RKO (cell line): Measurements from ENCODE around the gene PLAC1.

Experiments
- DNase-seq: peaks from one replicate; pipeline ENCODE4 v3.0.0-alpha.2; 2016; ENCODE audit warnings: low spot score

Gene PLAC1

DNA sequence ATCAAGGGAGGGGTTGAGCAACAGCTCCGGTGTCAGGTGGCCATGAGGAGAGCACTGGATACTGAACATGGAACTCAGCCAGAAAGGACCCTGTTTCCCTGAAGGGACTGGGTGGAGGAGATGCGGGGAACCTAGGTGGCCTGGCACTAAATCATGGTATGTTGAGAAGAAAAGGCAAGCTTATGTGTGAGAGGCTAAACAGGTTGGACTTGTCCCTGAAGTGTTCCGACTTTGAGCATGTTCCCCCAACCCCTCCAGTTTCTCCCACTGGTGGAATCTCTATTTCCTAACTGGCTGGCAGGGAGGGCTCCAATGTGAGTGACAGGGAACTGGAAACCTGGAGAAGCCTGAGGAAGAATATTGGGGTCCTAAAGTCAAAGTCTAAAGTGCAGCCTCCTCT, 69.5 kb downstream of the PLAC1 start:
- DNase-seq: no peak

DNA sequence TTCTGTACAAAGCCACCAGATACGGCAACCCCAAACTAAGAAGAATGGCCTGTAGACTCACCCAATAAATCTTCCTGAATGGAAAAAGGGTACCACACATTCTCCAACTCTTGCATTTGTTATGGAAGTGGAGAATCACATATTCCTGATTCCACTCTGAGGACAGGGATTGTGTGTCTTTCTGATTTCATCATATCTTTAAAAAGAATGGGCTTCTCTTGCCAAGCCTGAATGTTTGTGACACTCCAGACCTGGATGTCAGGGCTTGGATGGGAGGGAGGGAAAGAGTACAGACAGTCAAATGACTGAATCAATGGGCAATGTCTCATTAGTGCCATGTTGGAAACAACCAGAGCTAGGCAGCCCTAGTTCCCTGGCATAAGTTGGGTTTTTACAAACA, 77.4 kb downstream of the PLAC1 start:
- no peak for DNase-seq

DNA sequence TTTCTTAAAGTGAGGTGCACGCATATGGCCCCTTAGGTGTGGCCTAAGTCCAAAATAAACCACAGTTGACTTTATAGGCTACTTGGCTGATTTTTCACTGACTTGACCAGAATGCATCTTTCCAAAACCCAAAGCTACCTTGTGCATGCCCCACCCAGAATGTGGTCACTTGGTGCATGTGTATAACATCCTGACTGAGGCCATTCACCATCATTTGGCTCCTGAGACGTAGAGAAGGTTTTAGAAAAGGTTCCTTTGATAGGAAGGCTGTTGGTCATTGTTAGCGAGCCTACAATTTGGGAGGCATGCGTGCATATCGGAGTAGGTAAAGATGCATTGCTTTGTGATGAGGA, 84.6 kb downstream of the PLAC1 start:
- DNase-seq: no peak

DNA sequence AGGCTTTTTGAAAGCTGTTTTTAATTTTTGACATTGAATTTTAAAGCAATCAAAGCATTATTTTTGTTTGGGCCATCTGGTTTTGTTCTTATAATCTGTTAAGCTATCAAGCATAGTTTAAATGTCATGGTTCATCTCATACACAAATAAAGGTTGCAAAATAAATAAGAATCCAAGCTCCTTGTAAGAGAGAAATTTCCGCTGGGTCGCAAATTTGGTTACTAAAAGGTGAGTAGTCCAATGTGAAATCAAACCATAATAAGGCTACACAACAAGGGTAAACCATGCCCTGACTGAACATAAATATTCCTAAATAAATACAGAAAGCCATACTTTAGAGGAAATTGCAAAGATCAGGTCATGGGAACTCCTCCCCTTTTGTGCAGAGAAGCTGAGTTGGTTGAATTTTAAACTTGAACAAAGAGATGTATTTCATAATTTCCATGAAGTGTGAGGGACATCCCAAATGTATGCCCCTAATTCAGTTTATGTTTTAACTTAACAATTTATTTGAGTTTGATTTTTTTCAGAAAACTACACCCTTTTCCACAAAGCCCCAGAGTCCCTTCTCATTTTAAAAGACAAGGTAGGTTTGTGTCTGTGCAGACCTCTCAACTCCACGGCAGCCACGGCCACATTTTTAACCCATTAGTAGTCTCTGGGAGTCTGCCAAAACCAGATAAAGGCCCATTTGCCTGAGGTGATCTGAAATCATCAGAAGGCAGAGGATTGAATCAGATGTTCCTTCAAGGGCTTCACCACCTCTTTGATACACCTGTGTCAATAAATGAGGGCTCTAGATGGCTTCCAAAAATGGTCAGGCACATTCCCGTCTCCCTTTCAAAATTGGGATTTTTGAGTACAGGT, 85.2 kb downstream of the PLAC1 start:
- DNase-seq: no peak

DNA sequence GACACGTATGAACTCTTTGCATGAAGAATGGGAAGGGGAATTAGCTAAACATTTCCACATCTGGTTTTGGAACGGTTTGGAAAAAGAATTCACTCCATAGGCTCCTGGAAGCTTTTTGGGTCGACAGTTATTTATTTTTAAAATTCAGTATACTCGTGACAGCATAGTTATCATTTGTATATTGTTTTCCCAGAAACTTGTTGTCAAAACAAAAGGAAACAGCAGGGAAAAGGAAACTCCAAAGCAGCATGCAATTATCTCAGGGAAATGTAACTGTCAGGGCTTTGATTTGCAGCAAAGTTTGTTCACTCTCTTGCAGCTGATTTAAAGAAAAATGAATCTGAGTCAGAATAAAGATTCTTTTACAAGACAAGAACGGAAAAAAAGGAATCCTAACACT, 86.5 kb downstream of the PLAC1 start:
- no peak for DNase-seq

DNA sequence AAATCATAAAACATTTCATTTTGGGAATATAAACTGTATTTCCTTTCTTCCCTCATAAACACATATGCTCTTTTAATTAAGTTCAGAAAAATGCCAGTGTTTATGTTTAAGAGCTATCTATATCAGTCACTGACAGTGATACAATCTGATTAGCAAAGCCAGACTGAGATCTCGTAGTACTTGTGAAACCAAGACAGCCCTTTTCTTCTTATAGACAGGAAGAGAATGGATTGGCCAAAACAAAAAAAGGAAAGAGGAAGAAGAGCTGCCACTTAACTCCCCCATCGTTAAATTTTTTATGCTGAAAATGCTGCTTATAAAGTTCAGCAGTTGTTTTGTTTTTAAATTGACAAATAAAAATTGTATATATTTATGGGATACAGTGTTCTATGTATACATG, 87.4 kb downstream of the PLAC1 start:
- no peak for DNase-seq

DNA sequence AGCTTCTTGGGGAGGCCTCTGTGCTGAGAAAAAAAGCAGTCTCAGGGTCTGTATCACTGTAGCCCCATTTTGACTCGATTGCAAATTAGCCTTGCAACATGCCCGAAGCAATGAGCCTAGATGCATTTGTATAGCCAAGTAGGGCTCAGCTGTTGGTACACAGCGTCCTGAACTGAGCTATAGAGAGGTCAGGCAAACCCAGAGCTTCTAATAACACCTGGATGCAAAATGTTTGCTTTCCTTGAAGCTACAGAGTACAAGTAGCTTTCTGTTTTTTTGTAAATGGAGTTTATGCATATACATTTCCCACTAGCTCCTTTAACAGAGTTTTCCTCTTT, 87.8 kb downstream of the PLAC1 start:
- DNase-seq: no peak

DNA sequence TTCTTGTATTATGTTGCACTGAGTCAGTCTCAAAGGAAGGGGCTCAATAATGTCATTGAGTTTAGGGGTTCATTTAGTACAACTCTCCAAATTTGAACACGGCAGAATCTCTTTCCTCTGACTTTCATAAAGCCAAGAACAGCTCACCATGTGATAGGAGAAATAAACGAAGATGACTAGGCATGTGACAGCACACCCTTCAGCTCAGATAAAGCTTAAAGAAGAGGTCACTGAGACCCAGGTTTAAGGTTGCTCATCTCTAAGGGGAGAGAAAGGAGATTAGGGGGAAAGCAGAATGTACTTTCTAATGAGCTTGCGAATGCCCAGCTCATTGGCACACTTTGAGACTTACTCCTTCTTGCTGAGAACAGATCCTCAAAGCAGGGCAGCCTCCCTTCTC, 89.0 kb downstream of the PLAC1 start:
- no peak for DNase-seq

DNA sequence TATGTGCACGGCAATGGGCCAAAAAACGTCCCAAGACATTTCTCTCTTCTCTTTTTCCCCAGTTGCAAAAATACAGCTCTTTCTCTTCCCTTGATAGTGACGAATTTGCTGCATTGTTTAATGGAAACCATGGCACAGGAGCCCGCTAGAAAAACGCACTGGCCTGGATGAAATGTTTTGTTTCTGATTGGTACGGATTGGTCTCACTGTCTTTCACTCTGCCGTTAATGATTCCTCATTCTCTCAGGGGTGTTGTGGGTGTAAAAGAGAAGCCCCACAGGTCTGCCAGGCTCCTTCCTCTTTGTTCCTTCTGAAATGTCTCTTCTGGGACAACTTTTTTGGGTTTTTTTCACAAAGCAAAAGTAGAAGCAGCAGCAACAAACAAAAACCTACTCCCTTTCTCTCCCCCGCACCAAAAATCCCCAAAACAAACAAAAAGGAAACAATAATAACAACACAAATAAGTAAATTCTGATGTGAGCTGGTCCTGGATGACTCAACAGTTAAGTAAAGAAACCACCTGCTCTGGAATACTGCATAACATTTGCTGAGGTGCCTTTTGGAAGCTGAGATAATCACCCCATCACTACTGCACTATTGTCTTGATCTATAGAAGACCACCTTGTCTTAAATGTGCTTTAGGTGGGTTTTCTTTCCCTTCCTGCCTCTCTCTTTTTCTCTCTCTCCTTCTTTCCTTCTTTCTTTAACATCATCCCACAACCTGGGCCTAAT, 89.8 kb downstream of the PLAC1 start:
- no peak for DNase-seq

DNA sequence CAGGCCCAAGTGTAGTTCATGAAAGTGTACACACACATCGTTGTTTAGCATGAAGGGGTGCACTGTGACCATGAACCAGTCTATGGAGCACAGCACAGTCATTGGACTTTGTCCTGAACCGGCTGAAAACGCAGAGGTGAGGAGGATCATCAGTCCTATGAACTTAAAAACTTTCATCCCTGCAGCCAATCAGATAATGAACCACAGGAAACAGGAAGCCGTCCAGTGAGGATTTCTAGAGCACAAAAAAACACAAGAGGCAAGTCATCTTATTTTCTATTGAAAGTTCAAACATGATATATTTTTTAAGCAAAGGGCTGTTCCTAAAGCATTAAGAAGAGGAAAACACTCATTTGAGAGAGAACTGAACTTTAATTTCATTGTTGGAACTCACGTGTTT, 91.8 kb downstream of the PLAC1 start:
- no peak for DNase-seq

DNA sequence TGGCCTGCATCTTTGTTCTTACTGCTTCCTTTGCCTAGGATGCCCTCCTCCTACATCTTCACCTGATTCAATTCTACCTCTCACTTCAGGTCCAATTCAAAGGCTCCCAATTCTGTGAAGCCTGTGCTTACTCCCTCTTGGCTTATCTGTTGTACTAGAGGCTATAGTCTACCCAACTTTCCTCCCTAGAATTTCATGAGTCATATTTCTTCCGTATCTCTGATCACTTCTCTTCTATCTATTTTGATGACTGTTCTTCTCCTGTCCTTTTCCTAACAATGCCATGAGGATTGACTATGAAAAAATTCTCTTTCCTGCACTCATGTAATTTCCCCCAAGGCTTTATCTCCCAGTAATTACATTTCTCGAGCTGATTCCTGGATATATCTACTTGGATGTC, 96.3 kb downstream of the PLAC1 start:
- no peak for DNase-seq

DNA sequence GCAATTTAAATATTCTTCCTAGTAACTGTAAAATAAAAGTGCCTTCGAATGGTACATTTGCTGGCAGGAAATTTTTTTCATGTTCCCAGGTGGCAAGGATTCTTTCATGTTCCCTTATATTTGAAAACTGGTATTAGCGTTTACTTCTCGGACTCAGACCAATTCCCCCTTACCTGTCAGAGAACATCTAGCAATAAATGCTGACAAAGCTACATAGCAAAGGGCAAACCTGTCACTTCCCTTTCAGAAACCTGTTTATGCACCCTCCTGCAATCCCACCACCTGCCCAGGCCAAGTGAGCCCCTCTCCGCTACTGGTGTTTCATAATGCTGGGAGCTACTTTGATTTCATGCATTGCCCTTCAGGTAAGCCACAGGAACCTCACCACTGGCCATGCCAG, 100.1 kb downstream of the PLAC1 start:
- DNase-seq: no peak

DNA sequence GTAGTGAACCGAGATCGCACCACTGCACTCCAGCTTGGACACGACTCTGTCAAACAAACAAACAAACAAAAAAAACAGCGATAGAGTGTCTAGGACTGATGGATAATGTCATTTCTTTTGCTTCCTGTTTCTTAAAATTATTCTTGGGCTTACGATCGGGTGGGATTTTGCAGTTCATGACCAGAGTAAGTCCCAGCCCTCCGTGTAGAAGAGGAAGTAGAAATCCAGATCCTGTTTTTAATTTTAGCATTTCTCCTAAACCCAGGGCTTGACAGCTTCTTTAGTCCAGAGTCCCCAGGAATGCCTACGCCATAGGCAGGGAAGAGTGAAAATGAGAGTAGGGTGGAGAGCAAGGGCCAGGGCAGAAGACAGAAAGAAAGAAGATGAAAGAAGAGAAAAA, 104.0 kb downstream of the PLAC1 start:
- DNase-seq: no peak

DNA sequence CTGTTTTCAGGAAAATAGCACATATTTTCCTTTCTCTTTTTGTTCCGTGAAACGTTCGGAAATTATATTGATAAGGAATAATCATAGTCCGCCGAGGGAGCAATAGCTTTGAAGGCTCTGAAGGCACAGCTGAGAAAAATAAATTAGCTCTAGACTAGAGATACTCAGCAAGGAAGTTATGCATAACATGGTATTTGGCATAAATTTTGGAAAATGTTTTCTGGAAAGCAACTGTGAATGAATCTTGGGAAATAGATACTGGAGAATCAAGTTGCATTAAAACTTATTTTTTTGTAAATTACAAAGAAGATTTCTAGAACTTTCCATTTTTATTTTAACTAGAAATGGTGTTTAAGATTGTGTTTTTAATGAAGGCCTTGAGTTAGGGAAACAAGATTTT, 105.9 kb downstream of the PLAC1 start:
- no peak for DNase-seq

DNA sequence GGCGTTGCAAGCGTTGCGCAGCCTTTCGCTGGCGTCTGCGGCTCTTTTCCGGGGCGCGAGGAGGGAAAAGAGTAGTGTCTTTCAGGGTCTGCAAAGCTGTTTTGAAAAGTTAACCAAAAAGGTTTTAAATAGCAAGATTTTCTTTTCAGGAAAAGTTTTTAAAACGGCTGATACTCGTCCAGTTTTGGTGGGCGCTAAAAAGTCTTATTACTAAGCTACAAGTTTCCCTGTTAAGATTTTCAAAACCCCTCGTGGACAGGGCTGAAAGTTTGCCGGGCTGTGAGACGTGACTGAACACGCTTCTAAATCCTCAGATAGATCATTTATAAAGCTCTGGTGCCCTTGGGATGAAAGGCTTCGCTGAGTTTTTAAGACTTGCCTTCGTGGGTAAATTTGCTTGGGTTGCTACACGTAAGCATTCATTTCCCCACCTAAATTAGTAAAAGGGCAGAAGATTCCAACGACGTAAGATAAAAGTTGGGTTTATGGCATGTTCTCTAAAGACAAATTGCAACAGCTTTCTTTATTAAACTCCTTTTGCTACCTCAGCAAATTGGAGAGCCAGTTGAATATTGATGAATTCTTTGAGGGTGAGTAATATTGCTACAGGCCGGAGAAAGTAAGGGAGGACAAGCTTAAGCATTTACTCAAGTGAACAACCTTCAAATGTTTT, 106.8 kb downstream of the PLAC1 start:
- DNase-seq: no peak

DNA sequence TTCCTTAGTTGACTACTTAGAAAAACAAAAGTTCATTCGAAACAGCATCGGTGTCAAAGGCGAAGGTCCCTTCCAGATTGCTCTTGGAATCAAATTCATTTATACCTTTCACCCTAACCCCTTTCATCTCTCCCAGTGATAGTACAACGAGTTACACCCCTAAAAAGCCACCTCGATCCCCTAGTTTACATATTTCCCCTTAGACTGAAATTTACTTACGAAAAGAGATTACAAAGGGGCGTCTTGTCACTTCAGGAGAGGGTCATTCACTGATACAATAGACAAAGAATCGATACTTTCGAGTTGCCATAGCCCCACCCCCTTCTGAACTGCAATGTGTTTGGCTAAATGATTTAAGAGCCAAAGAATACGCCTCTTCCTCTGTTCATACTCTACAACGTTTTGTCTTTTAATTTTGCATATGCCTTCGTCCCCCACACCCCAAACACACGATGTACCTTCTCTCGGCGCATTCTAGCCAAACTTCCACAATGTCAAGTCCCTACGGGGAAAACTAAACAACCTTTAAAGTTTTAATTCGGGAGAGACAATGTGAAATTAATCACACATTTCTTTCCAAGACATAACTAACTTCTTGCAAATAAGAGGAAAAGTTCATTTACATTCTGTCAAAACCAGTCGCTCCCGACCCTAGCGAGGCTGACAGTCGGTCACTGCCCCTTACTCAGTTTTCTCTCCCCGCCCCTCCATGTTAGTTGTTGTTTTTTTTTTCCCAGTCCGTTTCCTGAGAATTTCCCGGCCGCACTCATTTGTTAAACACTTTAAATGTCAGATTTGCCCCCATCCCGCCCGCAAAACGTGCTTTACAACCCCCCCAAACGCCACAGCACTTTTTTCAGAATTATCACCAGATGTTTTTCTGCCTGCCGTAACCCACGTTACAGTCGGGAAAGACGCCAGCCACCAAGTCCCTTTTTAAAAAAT, 109.7 kb downstream of the PLAC1 start:
- DNase-seq: no peak

DNA sequence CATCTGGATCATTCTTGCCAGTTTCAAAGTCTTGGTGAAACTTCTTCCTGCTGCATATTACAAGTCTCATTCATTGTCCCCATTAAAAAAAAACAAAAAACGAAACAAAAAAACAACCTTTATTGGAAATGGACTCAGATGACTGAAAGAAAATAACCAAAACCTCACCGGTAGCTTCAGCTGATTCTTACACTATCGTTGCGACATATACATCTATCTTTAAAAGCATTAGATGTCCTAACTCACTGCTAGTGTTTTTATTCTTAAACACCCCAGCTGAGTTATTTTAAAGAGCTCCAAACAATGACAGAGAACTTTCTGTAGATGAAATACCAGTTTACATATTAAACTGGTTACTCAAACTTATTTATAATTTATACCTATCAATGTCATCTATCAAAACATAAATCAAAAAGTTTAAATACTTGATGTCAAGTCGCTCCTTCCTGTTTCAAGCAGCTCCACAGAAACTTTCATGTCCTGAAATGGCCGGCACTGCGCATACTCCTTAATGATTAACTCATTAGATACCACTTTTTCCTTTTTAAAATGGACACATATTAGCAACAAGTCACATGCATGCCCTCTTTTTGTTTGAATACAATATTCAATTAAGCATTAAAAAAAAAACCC, 111.1 kb downstream of the PLAC1 start:
- DNase-seq: no peak

DNA sequence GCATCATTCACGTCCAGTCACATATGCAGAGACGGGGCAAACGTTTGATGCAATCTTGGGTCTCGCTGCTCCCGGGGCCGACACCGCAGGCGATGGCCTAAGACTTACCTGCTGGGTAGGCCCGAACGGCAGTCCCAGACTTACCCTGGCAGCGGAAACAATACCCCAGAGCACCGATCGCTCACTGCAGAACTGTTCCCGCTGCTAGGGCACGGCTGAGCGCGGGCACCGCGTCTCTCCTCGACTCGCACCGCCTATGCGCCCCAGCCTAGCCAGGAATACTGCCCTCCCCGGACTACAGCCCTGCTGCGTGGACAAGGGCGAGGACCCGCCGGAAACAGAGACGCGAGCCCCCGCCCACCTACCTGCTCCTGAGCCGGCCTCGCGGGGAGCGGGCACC, 112.1 kb downstream of the PLAC1 start:
- no peak for DNase-seq

DNA sequence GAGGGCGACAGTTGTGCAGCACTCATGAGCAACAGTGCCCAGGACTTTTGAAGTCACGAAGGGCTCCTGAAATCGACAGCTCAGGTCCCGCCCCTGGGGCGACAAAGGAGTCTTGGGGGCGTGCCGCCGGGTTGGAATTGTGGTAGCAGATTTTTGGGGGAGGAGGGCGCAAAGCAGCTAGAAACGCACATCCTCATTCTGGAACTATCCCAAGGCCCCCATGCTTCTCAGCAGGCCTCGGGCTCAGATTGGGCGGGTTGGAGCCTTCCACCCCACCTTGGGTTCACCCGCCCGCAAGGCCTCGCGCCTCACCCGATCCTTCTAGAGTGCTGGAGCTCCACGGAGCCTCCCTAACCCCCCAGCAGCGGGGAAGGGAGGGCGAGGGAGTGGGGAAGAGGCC, 112.8 kb downstream of the PLAC1 start:
- DNase-seq: no peak

DNA sequence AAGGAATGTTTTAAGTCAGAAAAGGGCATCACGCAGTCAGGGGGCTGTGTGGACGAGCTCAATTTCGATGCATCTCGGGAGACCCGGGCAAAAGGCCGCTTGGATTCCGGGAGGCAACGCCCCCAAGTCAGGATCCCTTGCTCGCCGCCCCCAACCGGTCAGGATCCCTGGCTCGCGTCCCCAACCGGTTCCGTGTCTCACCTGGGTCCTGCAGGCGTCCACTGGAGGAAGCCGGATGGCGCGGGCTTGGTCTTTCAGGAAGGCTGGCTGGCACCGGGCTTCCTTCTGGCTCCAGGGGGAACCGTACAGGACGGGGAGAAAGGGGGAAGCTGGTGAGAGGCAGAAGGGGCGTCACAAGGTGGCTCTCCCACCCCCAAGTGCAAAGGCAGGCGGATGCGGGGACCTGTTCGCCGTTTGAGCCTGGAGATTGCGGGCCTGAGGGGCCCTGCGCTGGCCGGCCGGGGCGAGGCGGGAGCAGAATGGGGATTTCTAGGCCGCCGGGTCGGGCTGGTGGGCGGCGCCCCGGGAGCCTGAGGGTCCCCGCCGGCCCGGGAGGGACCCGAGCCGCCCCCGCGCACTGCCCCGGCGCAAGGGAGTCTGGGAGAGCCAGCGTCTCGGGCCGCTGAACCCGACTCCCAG, 113.6 kb downstream of the PLAC1 start:
- DNase-seq: no peak

DNA sequence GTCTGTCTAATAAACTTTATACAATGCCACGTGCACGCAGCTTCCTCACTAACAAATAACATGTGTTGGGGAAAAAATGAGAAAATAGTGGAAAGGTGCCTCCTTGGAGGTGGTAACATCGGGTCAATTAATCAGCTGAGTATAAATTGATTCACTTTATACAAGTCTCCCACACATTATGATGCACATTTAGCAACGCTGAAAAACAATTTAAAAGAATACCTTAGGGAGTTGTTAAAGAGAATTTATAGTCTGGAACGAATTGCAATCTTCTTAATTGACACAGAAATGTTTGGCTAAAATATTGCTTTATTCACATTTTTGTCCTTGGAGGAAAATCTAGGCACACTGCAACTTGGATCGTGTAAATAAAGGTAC, 114.1 kb downstream of the PLAC1 start:
- no peak for DNase-seq
